ENCODE data around the gene ERVFRD-1.
"Not testable (repeated sequence)": the region's sequence is repeated elsewhere in the genome, so short reads cannot be mapped to it uniquely, and the experiment has no call there.

DNA sequence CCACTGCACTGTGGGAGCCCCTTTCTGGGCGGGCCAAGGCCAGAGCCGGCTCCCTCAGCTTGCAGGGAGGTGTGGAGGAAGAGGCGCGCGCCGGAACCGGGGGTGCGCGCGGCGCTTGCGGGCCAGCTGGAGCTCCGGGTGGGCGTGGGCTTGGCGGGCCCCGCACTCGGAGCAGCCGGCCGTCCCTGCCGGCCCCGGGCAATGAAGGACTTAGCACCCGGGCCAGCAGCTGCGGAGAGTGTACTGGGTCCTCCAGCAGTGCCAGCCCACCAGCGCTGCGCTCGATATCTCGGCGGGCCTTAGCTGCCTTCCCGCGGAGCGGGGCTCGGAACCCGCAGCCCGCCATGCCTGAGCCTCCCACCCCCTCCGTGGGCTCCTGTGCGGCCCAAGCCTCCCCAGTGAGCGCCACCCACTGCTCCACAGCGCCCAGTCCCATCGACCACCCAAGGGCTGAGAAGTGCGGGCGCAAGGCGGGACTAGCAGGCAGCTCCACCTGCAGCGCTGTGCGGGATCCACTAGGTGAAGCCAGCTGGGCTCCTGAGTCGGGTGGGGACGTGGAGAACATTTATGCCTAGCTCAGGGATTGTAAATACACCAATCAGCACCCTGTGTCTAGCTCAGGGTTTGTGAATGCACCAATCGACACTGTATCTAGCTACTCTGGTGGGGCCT is 24.2 kb downstream of the ERVFRD-1 start:
- TF ChIP-seq, protein P1, sequence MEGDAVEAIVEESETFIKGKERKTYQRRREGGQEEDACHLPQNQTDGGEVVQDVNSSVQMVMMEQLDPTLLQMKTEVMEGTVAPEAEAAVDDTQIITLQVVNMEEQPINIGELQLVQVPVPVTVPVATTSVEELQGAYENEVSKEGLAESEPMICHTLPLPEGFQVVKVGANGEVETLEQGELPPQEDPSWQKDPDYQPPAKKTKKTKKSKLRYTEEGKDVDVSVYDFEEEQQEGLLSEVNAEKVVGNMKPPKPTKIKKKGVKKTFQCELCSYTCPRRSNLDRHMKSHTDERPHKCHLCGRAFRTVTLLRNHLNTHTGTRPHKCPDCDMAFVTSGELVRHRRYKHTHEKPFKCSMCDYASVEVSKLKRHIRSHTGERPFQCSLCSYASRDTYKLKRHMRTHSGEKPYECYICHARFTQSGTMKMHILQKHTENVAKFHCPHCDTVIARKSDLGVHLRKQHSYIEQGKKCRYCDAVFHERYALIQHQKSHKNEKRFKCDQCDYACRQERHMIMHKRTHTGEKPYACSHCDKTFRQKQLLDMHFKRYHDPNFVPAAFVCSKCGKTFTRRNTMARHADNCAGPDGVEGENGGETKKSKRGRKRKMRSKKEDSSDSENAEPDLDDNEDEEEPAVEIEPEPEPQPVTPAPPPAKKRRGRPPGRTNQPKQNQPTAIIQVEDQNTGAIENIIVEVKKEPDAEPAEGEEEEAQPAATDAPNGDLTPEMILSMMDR (IDR thresholded peaks at IDR 0.05), result not testable (repeated sequence)
- not testable (repeated sequence) for TF ChIP-seq CBX2 (IDR thresholded peaks at IDR 0.05; ENCODE audit: borderline replicate concordance, low read depth); POLR2A (IDR thresholded peaks at IDR 0.05; ENCODE audit: low read length); MYC (IDR thresholded peaks at IDR 0.05; ENCODE audit: borderline replicate concordance, low read length); EP300 (IDR thresholded peaks at IDR 0.05); MAFK (IDR thresholded peaks at IDR 0.05; ENCODE audit: partially characterized antibody)
- TF ChIP-seq, protein P2, sequence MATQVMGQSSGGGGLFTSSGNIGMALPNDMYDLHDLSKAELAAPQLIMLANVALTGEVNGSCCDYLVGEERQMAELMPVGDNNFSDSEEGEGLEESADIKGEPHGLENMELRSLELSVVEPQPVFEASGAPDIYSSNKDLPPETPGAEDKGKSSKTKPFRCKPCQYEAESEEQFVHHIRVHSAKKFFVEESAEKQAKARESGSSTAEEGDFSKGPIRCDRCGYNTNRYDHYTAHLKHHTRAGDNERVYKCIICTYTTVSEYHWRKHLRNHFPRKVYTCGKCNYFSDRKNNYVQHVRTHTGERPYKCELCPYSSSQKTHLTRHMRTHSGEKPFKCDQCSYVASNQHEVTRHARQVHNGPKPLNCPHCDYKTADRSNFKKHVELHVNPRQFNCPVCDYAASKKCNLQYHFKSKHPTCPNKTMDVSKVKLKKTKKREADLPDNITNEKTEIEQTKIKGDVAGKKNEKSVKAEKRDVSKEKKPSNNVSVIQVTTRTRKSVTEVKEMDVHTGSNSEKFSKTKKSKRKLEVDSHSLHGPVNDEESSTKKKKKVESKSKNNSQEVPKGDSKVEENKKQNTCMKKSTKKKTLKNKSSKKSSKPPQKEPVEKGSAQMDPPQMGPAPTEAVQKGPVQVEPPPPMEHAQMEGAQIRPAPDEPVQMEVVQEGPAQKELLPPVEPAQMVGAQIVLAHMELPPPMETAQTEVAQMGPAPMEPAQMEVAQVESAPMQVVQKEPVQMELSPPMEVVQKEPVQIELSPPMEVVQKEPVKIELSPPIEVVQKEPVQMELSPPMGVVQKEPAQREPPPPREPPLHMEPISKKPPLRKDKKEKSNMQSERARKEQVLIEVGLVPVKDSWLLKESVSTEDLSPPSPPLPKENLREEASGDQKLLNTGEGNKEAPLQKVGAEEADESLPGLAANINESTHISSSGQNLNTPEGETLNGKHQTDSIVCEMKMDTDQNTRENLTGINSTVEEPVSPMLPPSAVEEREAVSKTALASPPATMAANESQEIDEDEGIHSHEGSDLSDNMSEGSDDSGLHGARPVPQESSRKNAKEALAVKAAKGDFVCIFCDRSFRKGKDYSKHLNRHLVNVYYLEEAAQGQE (IDR thresholded peaks at IDR 0.05), result not testable (repeated sequence)

All from A549 (cell line).